ENCODE results near the gene ZMYND19.

DNA sequence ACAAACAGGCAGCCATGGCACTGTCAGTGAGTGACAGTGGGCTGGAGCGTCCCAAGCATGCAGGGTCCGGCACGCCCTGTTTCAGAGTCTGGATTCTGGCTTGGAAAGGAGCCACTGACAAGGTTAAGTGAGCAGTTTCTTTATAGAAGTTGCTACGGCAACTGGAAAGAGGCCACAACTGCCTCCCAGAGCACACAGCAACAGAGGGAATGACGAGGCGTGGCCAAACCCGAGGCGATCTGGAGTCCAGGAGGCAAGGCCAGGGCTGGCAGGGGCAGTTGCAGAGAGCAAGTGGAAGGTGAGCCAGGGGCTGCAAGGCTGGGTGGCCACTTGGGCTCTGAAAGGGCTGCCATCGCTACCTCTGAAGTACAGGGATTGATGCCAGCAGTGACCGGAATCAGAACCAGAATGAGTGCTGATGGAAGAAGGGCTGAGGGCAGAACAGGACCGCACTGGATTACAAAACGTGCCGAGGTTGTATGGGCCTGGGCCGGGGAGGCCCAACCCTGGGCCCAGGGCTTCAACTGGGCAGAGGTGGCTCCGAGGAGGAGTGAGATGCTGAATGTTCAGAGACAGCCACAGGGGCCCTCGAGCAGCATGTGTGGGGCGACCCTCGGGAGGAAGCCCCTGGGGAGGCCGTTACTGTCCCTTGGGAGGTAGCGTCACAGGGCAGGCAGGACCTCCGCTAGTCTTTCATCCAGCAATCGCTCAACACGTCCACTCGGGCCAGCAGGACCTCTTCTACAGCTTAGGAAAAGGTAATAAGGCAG lies 34.1 kb downstream of the ZMYND19 start:
- TF ChIP-seq, protein P1, sequence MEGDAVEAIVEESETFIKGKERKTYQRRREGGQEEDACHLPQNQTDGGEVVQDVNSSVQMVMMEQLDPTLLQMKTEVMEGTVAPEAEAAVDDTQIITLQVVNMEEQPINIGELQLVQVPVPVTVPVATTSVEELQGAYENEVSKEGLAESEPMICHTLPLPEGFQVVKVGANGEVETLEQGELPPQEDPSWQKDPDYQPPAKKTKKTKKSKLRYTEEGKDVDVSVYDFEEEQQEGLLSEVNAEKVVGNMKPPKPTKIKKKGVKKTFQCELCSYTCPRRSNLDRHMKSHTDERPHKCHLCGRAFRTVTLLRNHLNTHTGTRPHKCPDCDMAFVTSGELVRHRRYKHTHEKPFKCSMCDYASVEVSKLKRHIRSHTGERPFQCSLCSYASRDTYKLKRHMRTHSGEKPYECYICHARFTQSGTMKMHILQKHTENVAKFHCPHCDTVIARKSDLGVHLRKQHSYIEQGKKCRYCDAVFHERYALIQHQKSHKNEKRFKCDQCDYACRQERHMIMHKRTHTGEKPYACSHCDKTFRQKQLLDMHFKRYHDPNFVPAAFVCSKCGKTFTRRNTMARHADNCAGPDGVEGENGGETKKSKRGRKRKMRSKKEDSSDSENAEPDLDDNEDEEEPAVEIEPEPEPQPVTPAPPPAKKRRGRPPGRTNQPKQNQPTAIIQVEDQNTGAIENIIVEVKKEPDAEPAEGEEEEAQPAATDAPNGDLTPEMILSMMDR (IDR thresholded peaks at IDR 0.05; ENCODE audit: low read length), result no peak
- no peak for TF ChIP-seq EZH2 (optimal IDR thresholded peaks at IDR 0.05; ENCODE audit: low read depth, low read length)

All from MM.1S (cell line).